Stimulated activated CD8-positive, alpha-beta memory T cell treated with anti-CD3 and anti-CD28 coated beads, Interleukin-7, amount 100 ng/mL, for 1 hour (primary cell): ENCODE measurements around the gene PABPN1L.
"Not testable (repeated sequence)": the region's sequence is repeated elsewhere in the genome, so short reads cannot be mapped to it uniquely, and the experiment has no call there.

Experiments used
- DNase-seq, 2 donors: peaks; one replicate each; pipeline ENCODE4 v3.0.0-alpha.2; 2020; ENCODE audit warnings: low read depth in 2 of 2

The PABPN1L gene

DNA sequence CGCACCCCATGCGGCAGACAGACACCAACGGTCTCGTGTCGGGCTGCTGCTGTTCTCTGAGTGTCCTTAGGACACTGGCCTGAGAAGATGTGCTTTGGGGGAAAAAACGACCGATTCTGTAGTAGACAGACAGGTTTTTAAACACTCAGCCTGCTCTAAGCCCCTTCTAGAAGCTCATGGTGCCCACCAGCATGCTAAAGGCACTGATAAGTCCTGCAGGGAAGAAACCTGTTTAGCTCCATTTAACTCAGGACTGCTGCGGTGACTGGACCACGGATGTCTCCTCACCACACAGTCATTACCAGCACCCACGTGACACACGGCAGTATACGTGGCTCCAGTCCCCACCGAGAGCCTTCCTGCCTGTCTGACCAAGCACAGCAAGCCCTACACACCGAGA lies 35.7 kb downstream of the PABPN1L start:
- DNase-seq, result no peak

GRCh38 chr16:88830258-88830657 lies 36.2 kb downstream of the PABPN1L start:
- no peak for DNase-seq

DNA sequence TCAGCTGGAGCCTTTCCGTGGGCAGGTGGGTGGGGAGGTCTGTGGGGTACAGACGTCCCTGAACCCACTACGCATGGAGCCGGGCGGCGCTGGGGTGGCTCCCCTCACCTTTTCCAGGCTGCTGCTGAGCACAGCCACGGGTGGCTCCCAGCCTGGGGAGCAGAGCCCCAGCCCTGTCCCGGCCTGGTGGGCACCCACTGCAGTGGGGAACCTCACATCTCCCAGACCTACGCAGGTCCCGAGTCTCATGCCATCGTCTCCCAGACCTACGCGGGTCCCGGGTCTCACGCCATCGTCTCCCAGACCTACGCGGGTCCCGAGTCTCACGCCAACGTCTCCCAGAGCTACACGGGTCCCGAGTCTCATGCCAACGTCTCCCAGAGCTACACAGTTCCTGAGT lies 37.7 kb downstream of the PABPN1L start:
- DNase-seq, result no peak

DNA sequence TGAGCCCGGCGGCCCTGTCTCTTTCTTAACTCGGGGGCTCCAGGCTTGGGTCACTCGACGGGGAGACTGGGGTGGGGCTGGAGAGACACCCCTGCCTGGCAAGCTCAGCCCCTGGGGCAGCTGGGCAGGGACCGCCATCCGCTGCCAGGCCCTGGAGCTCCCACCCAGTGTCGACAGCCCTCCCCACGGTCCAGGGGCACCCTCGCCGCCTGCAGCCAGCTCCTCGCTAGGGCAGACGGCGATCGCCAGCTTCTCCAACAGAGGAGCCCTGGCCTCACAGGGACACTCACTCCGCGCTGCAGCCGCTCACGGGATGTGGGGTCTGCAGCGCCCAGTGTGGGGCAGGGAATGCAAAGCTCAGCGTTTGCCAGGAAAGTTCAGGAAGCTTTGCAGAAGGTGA lies 38.7 kb downstream of the PABPN1L start:
- DNase-seq, result no peak

- no peak for DNase-seq
Measured at GRCh38 chr16:88826070-88826840, 40.2 kb downstream of the PABPN1L start.

GRCh38 chr16:88825146-88825545 lies 41.3 kb downstream of the PABPN1L start:
- no peak for DNase-seq

DNA sequence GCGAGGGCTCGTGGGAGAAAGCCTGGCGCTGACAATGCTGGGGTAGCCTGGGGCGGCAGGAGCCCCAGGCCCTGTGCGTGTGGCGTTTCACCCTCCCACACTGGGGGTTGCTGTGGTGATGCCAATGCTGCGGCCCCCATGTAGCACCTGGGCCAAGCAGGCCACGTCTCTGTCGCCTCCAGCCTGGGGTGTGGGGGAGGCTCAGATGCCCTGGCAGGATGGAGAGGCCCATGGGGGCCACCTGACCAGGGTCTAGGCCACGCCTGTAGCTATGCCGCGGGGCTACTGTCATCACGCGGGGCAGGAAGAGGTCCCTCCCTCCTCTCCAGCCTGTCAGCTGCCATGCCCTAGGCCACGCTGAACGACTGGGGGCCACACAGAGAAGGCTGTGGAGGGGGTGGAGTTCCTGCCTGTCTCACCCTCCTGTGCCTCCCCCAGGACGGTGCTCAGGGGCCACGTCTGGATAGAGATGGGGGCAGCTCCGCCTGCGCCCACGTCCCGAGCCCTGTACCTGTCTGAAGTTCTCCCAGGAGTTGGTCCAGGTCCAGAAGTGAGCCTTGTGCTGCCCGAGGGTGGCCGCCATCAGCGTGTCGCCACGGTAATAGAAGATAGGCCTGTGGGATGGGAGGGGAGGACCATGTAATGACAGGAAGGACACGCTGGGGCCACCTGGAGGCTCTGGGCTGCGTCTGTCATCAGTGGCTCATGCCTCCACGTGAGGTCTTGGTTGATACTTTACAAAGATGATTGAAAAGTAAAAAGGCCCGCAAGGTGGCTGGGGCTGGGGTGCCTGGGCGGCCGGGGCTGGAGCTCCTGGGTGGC lies 42.0 kb downstream of the PABPN1L start:
- no peak for DNase-seq

- not testable (repeated sequence) for DNase-seq
Measured at GRCh38 chr16:88823646-88824045, 42.8 kb downstream of the PABPN1L start.

DNA sequence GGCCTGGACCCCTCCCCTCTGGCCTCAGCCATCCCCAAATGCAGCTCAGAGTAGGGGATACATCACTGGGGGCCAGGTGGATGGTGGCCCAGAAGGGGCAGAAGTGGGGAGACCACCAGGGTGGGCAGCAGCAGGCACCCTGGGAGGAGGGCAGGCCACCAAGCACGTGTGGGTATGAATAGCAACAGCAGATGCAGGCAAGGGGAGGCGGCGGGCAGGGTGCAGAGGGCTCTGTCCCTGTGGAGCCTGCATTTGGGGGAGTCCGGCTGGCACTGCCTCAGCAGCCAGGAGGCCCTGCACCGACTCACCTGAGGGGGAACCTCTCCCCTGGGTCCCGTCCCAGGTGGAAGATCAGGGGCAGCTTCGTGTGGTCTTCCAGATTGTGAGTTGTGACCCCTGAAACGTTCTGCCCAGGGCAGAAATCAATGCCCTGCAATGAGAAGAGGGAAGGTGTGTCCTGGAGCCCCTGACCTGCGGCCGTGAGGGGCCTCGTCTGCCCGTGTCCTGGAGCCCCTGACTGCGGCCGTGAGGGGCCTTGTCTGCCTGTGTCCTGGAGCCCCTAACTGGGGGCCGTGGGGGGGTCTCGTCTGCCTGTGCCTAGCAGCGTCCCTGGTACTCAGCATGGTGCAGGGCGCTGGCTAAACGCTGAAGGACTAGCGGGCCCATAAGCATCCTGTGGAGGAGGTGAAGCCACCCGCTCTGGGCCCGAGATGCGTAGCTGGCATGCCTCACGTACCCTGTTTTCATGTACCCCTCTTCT lies 44.0 kb downstream of the PABPN1L start:
- DNase-seq, result no peak

GRCh38 chr16:88821168-88821850 lies 45.2 kb downstream of the PABPN1L start:
- no peak for DNase-seq

- no peak for DNase-seq
Measured at GRCh38 chr16:88820385-88821025, 46.0 kb downstream of the PABPN1L start.

- DNase-seq, result no peak
Measured at GRCh38 chr16:88819126-88819525, 47.3 kb downstream of the PABPN1L start.

- no peak for DNase-seq
Measured at GRCh38 chr16:88818575-88818874, 47.9 kb downstream of the PABPN1L start.

DNA sequence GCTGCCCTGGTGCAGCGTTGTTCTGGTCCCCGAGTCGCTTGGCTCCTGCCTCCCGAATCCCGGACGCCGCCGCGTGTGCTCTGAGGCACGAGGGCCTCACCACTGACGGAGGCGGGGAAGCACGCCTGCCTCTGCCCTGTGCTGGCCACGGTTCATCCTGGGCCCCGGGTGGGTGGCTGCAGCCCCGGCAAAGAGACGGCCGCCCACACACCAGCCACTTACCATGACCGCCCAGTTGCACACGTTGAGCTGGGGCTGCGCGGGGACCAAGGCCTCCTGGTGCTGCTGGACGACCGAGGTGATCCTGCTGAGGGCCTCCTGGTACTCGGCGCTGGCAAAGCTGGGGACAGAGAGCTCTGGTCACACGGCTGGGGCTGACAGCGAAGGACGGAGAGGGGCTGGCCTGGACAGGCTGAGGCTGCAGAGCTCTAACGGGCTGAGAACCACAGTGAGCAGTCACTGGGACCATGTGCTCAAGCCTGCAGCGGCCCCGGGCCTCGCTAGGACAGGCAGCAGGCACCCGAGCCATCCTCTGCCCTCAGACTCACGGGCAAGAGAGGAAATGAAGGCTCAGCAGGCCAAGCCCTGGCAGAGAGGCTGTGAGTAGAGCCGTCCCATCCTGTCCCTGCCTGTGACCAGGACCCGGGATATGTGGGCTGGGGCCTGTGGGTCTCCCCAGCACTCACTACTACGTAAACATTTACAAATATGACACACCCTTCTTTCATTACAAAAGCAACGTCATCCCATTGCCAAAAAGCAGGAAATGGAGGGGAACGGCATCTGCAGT lies 48.5 kb downstream of the PABPN1L start:
- DNase-seq, result no peak

GRCh38 chr16:88816736-88817535 lies 49.5 kb downstream of the PABPN1L start:
- no peak for DNase-seq

GRCh38 chr16:88815901-88816589 lies 50.4 kb downstream of the PABPN1L start:
- DNase-seq, result no peak

DNA sequence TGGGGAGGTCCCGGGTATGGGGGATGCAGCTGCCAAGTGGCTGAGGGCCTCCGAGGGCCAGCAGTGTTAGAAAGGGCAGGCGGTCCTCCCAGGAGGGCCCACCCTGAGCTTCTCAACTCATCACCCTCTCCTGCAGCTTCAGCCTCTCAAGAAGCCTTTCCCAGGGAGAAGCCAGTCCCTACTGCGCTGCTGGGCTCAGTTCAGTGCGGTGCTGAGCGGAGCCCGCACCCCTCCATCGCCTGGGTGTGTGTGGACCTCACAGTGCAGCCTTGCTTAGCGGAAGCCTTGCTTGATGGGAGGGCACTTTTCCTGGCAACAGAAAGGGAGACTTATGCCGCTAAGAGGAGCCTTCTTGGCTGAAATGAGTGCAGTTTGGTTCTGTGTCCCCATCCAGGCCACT lies 51.2 kb downstream of the PABPN1L start:
- no peak for DNase-seq

DNA sequence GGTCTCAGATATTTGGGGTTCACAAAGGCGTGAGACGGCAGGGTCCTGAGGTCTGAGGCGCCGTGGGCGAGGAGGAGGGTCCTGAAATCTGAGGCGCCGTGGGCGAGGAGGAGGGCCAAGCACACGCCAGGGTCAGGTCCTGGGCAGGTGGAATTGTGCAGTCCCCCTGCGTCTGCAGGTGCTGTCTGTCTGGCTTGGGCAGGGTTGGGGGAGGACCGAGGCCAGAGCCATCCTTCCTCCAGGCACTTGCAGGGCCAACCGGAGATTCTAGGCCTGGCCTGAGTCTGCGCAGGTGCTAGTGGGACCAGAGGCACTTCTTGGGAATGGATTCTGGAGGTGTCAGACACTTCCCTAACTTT lies 52.3 kb downstream of the PABPN1L start:
- no peak for DNase-seq
